Sigmoid colon (tissue), 7 donors: ENCODE data around the gene RNU7-1. TPM values are rescaled to one million over a fixed set of nuclear protein-coding genes. Genes with fewer than 3 reads are reported as not detected.
A peak's percentile ranks its signal among the peaks of the same experiment; 100 is the strongest.

Source experiments
- DNase-seq: peaks from one replicate; pipeline ENCODE4 v3.0.0-alpha.2; 2019
- H3K27ac ChIP-seq, 4 donors: fragments of 200-600 bp; sonication (generic); one replicate each; pipeline ENCODE4 v1.5.1; 2016 to 2019; ENCODE audit warnings: mild to moderate bottlenecking in 1 of 4
- H3K27me3 ChIP-seq, 3 donors: fragments of 200-600 bp; sonication (generic); one replicate each; pipeline ENCODE4 v1.5.1; 2019; ENCODE audit warnings: mild to moderate bottlenecking in 1 of 3
- H3K36me3 ChIP-seq, 4 donors: fragments of 200-600 bp; sonication (generic); one replicate each; pipeline ENCODE4 v1.5.1; 2016 to 2019
- H3K4me1 ChIP-seq, 4 donors: fragments of 200-600 bp; sonication (generic); one replicate each; pipeline ENCODE4 v1.5.1; 2017 to 2019
- H3K4me3 ChIP-seq, 4 donors: fragments of 200-600 bp; sonication (generic); one replicate each; pipeline ENCODE4 v1.5.1; 2017 to 2019; ENCODE audit warnings: mild to moderate bottlenecking in 2 of 4, moderate library complexity in 1 of 4
- H3K9me3 ChIP-seq, 4 donors: fragments of 200-600 bp in 3 of 4; sonication (generic) in 3 of 4; one replicate each; pipeline versions ENCODE4 v1.5.1 to v1.6.1; 2013 to 2019
- CTCF ChIP-seq, 4 experiments: fragments of 450-650 bp in 3 of 4; fragments of 200-600 bp in 1 of 4; IDR thresholded peaks; one replicate each; pipeline ENCODE4 v1.5.1; 2016 to 2019; ENCODE audit warnings: antibody characterized with exemption in 4 of 4, mild to moderate bottlenecking in 3 of 4, moderate library complexity in 2 of 4
- EP300 ChIP-seq, 4 donors: sonication (generic); formaldehyde crosslinking; IDR thresholded peaks; one replicate each; pipeline ENCODE4 v1.6.1; 2017; ENCODE audit warnings: antibody characterized with exemption in 4 of 4
- POLR2A ChIP-seq, 2 donors: fragments of 450-650 bp; IDR thresholded peaks; one replicate each; pipeline ENCODE4 v1.6.1; 2016; ENCODE audit warnings: antibody characterized with exemption in 2 of 2, mild to moderate bottlenecking in 2 of 2, moderate library complexity in 2 of 2
- POLR2AphosphoS5 ChIP-seq, 4 donors: sonication (generic); formaldehyde crosslinking; IDR thresholded peaks; one replicate each; pipeline ENCODE4 v1.6.1; 2017; ENCODE audit warnings: antibody characterized with exemption in 4 of 4
- WGBS, 2 donors: extraction: QIAGEN DNeasy Blood & Tissue Kit; methylation state at CpG; one replicate each; pipeline ENCODE4 v1.1.7; 2013; 5-methylcytosine and 5-hydroxymethylcytosine counted together
- intact Hi-C: fragments of 100-400 bp; cut with DNase I; formaldehyde crosslinking; loops from one replicate; pipeline ENCODE4 v1.15.1; 2023
- polyA plus RNA-seq, 3 donors: library from polyadenylated mRNA; stranded (reverse); fragments of 200-250 nt; gene quantifications; one replicate each; pipeline ENCODE4 v1.2.3, GENCODE V29; 2013
- total RNA-seq, 4 donors: library from RNA; depleted of rRNA; stranded (reverse); fragments of >200 nt; gene quantifications; one replicate each; pipeline ENCODE4 v1.1.0, GENCODE V29; 2016
- donor health status: healthy with polysubstance abuse.
- donor health status: Bipolar disorder and iron deficiency.
- donor health status: healthy.

Gene RNU7-1
- total and polyA plus RNA-seq, 7 donors: not detected

GRCh38 chr12:6948873-6949594 lies 5.4 kb downstream of the RNU7-1 start:
- no peak for DNase-seq
- peaks cover 0 to 12% (median 0%) of the 10 kb centered on the region in 4 donors for H3K36me3 ChIP-seq
- no peaks in the 10 kb centered on the region for H3K9me3 ChIP-seq
- no peak overlapping the region for H3K27ac ChIP-seq
- peaks cover 0 to 27% (median 19%) of the 10 kb centered on the region in 4 donors for H3K4me1 ChIP-seq
- no peak overlapping the region for H3K4me3 ChIP-seq
- TF ChIP-seq CTCF (IDR thresholded peaks at IDR 0.05) (no peak), POLR2A (IDR thresholded peaks at IDR 0.05) (no peak), POLR2AphosphoS5 (IDR thresholded peaks at IDR 0.05) (no peak), EP300 (IDR thresholded peaks at IDR 0.05) (no peak)
- WGBS, 2 donors: 75 to 87% methylated on average over 15 of the region's 15 CpGs
- intact Hi-C loops: no loop called here
- no peaks in the 10 kb centered on the region for H3K27me3 ChIP-seq

- Histone ChIP-seq H3K4me1 (peaks cover 0 to 17% (median 12%) of the 10 kb centered on the region in 4 donors), H3K27me3 (no peaks in the 10 kb centered on the region), H3K36me3 (peaks cover 0 to 12% (median 0%) of the 10 kb centered on the region in 4 donors), H3K9me3 (no peaks in the 10 kb centered on the region), H3K27ac (peak overlapping the region in 1 of 4 donors; percentile 57), H3K4me3 (no peak overlapping the region)
- TF ChIP-seq POLR2A (IDR thresholded peaks at IDR 0.05): no peak
- no peak for TF ChIP-seq CTCF (IDR thresholded peaks at IDR 0.05)
- TF ChIP-seq EP300 (IDR thresholded peaks at IDR 0.05): no peak
- no peak for TF ChIP-seq POLR2AphosphoS5 (IDR thresholded peaks at IDR 0.05)
- peak; percentile 36 for DNase-seq
- intact Hi-C loops: no loop called here
- WGBS, 2 donors: 54 to 87% methylated on average over 1 of the region's 1 CpG
Observed at GRCh38 chr12:6950401-6950801, 6.8 kb downstream of the RNU7-1 start.

- Histone ChIP-seq H3K4me3 (peak within 1 kb of the TSS in 3 of 4 donors; percentile 21 to 48 (median 31)), H3K27me3 (no peaks in the 10 kb centered on the region), H3K36me3 (peaks cover 0 to 7% (median 0%) of the 10 kb centered on the region in 4 donors), H3K27ac (peak within 1 kb of the TSS; percentile 50 to 57 (median 54)), H3K4me1 (peaks cover 0 to 11% (median 7%) of the 10 kb centered on the region in 4 donors), H3K9me3 (no peaks in the 10 kb centered on the region)
- TF ChIP-seq POLR2A (IDR thresholded peaks at IDR 0.05): no peak
- peak in 2 of 4 donors; percentile 11 to 24 for TF ChIP-seq POLR2AphosphoS5 (IDR thresholded peaks at IDR 0.05)
- intact Hi-C loops: no loop called here
- peak; percentile 75 for DNase-seq
- 43 to 77% methylated on average over 25 of the region's 25 CpGs for WGBS, 2 donors
Observed at GRCh38 chr12:6950811-6951540, 7.4 kb downstream of the RNU7-1 start, which contains the start of gene PTPN6. PTPN6 (plus strand) TSS chr12:6951356; CDS start chr12:6951513, 157 bp downstream.

- intact Hi-C loops: no loop called here
- Histone ChIP-seq H3K4me1 (peaks cover 0 to 4% (median 1%) of the 10 kb centered on the region in 4 donors), H3K4me3 (peak overlapping the region in 3 of 4 donors; percentile 21 to 48 (median 31)), H3K27ac (peak overlapping the region; percentile 50 to 57 (median 54)), H3K36me3 (peaks cover 0 to under 1% (median 0%) of the 10 kb centered on the region in 4 donors), H3K27me3 (no peaks in the 10 kb centered on the region), H3K9me3 (no peaks in the 10 kb centered on the region)
- TF ChIP-seq CTCF (IDR thresholded peaks at IDR 0.05) (no peak), POLR2AphosphoS5 (IDR thresholded peaks at IDR 0.05) (no peak), POLR2A (IDR thresholded peaks at IDR 0.05) (no peak), EP300 (IDR thresholded peaks at IDR 0.05) (no peak)
- WGBS, 2 donors: 55 to 83% methylated on average over 20 of the region's 20 CpGs
- peak; percentile 56 for DNase-seq
Observed at GRCh38 chr12:6951551-6952120, 8.0 kb downstream of the RNU7-1 start.
